H9 (cell line): ENCODE measurements around the gene TCP11X2. TPM values are rescaled to one million over a fixed set of nuclear protein-coding genes. Genes with fewer than 3 reads are reported as not detected.

Experiments used
- DNase-seq: peaks from one replicate; pipeline ENCODE4 v3.0.0-alpha.2; 2017
- H2AFZ ChIP-seq: one replicate; pipeline ENCODE4 v1.6.1; 2013; ENCODE audit warnings: mild to moderate bottlenecking, low read length, control low read depth, moderate library complexity
- H2AK5ac ChIP-seq: 2 replicates; pipeline ENCODE4 v1.6.1; 2013; ENCODE audit warnings: low read length, control low read depth, mixed read lengths; ENCODE audit not compliant: insufficient read length
- H2BK120ac ChIP-seq: one replicate; pipeline ENCODE4 v1.6.1; 2013; ENCODE audit warnings: low read depth, mild to moderate bottlenecking, low read length, control low read depth, inconsistent platforms; ENCODE audit not compliant: poor library complexity, severe bottlenecking
- H2BK12ac ChIP-seq: 2 replicates; pipeline ENCODE4 v1.6.1; 2013; ENCODE audit warnings: low read length, control low read depth, mixed read lengths, low read depth; ENCODE audit not compliant: insufficient read length
- H2BK15ac ChIP-seq: 2 replicates; pipeline ENCODE4 v1.6.1; 2013; ENCODE audit warnings: low read depth, low read length, control low read depth
- H2BK20ac ChIP-seq: one replicate; pipeline ENCODE4 v1.6.1; 2013; ENCODE audit warnings: low read depth, mild to moderate bottlenecking, low read length, control low read depth, inconsistent platforms; ENCODE audit not compliant: poor library complexity, severe bottlenecking
- H2BK5ac ChIP-seq: 2 replicates; pipeline ENCODE4 v1.6.1; 2013; ENCODE audit warnings: low read length, control low read depth, mixed read lengths; ENCODE audit not compliant: insufficient read length
- H3K14ac ChIP-seq: 2 replicates; pipeline ENCODE4 v1.6.1; 2013; ENCODE audit warnings: low read length, control low read depth; ENCODE audit not compliant: insufficient read depth
- H3K18ac ChIP-seq: 2 replicates; pipeline ENCODE4 v1.6.1; 2013; ENCODE audit warnings: low read depth, mild to moderate bottlenecking, mixed read lengths, low read length, control low read depth; ENCODE audit not compliant: insufficient read length
- H3K23ac ChIP-seq: 2 replicates; pipeline ENCODE4 v1.6.1; 2013; ENCODE audit warnings: low read length, control low read depth, mixed read lengths, low read depth; ENCODE audit not compliant: insufficient read length
- H3K23me2 ChIP-seq: 2 replicates; pipeline ENCODE4 v1.6.1; 2013; ENCODE audit warnings: low read depth, mild to moderate bottlenecking, mixed read lengths, low read length, control low read depth; ENCODE audit not compliant: insufficient read length, poor library complexity, severe bottlenecking
- H3K27ac ChIP-seq: 2 replicates; pipeline ENCODE4 v1.5.1; 2013; ENCODE audit warnings: low read length, control low read depth, mixed read lengths, low read depth; ENCODE audit not compliant: insufficient read length
- H3K27me3 ChIP-seq: 2 replicates; pipeline ENCODE4 v1.6.1; 2013; ENCODE audit warnings: low read length, control low read depth, inconsistent platforms; ENCODE audit not compliant: insufficient read depth
- H3K4ac ChIP-seq: 2 replicates; pipeline ENCODE4 v1.6.1; 2013; ENCODE audit warnings: low read depth, mild to moderate bottlenecking, control low read depth, inconsistent platforms, low read length, moderate library complexity
- H3K4me1 ChIP-seq: 2 replicates; pipeline ENCODE4 v1.6.1; 2013; ENCODE audit warnings: low read length, control low read depth, inconsistent platforms; ENCODE audit not compliant: insufficient read depth
- H3K4me2 ChIP-seq: 2 replicates; pipeline ENCODE4 v1.6.1; 2013; ENCODE audit warnings: low read length, control low read depth, mixed read lengths; ENCODE audit not compliant: insufficient read length, insufficient read depth
- H3K56ac ChIP-seq: 2 replicates; pipeline ENCODE4 v1.6.1; 2013; ENCODE audit warnings: low read depth, mild to moderate bottlenecking, mixed read lengths, low read length, control low read depth; ENCODE audit not compliant: insufficient read length
- H3K79me1 ChIP-seq: 2 replicates; pipeline ENCODE4 v1.6.1; 2013; ENCODE audit warnings: low read depth, mild to moderate bottlenecking, moderate library complexity, low read length, control low read depth, inconsistent platforms; ENCODE audit not compliant: insufficient read depth, poor library complexity, severe bottlenecking
- H3K79me2 ChIP-seq: 2 replicates; pipeline ENCODE4 v1.6.1; 2013; ENCODE audit warnings: low read length, control low read depth, inconsistent platforms; ENCODE audit not compliant: insufficient read depth
- H3K9ac ChIP-seq: 2 replicates; pipeline ENCODE4 v1.6.1; 2013; ENCODE audit warnings: low read length, control low read depth, mixed read lengths; ENCODE audit not compliant: insufficient read length; ENCODE audit errors: extremely low read depth
- H3K9me3 ChIP-seq: one replicate; pipeline ENCODE4 v1.6.1; 2013; ENCODE audit warnings: low read depth, low read length, inconsistent platforms; ENCODE audit not compliant: control insufficient read depth
- H3T11ph ChIP-seq: one replicate; pipeline ENCODE4 v1.6.1; 2013; ENCODE audit warnings: mild to moderate bottlenecking, low read length, control low read depth, inconsistent platforms
- H4K20me1 ChIP-seq: one replicate; pipeline ENCODE4 v1.6.1; 2013; ENCODE audit not compliant: control insufficient read depth, insufficient read length, insufficient read depth
- H4K5ac ChIP-seq: 2 replicates; pipeline ENCODE4 v1.6.1; 2013; ENCODE audit warnings: low read depth, mild to moderate bottlenecking, mixed read lengths, low read length, control low read depth; ENCODE audit not compliant: insufficient read length
- H4K8ac ChIP-seq: replicated peaks from 2 replicates; pipeline ENCODE4 v1.6.1; 2013; ENCODE audit warnings: low read length, control low read depth, mixed read lengths, low read depth; ENCODE audit not compliant: insufficient read length
- H4K91ac ChIP-seq: 2 replicates; pipeline ENCODE4 v1.6.1; 2013; ENCODE audit warnings: low read depth, mild to moderate bottlenecking, moderate library complexity, mixed read lengths, low read length, control low read depth; ENCODE audit not compliant: insufficient read length
- H3K27ac Mint-ChIP-seq, 3 experiments: 2 replicates in 2 of 3; 3 replicates in 1 of 3; pipeline ENCODE4 v1.8.0; 2020 to 2021; ENCODE audit warnings: mixed read lengths in 3 of 3, mild to moderate bottlenecking in 1 of 3, moderate library complexity in 1 of 3
- H3K27me3 Mint-ChIP-seq: 2 replicates; pipeline ENCODE4 v1.8.0; 2021; ENCODE audit warnings: low read depth, mild to moderate bottlenecking, moderate library complexity, mixed read lengths
- H3K36me3 Mint-ChIP-seq, 3 experiments: 2 replicates in 2 of 3; 3 replicates in 1 of 3; pipeline ENCODE4 v1.8.0; 2020 to 2021; ENCODE audit warnings: low read depth in 3 of 3, mixed read lengths in 3 of 3; ENCODE audit not compliant: insufficient read depth in 1 of 3
- H3K4me1 Mint-ChIP-seq, 2 experiments: 2 replicates each; pipeline ENCODE4 v1.8.0; 2020; ENCODE audit warnings: mixed read lengths in 2 of 2
- H3K4me3 Mint-ChIP-seq, 2 experiments: 2 replicates in 1 of 2; 3 replicates in 1 of 2; pipeline ENCODE4 v1.8.0; 2020 to 2021; ENCODE audit warnings: mild to moderate bottlenecking in 2 of 2, mixed read lengths in 2 of 2, moderate library complexity in 1 of 2
- H3K9me3 Mint-ChIP-seq, 2 experiments: 2 replicates in 1 of 2; 3 replicates in 1 of 2; pipeline ENCODE4 v1.8.0; 2020; ENCODE audit warnings: mild to moderate bottlenecking in 2 of 2, mixed read lengths in 2 of 2, moderate library complexity in 1 of 2
- WGBS: extraction: QIAGEN DNeasy Blood & Tissue Kit; methylation state at CpG from one replicate; pipeline ENCODE4 v1.1.7; 2013; ENCODE audit warnings: missing lambda C conversion rate, low lambda C conversion rate, mixed read lengths; ENCODE audit not compliant: insufficient read length; ENCODE audit errors: extremely low coverage; 5-methylcytosine and 5-hydroxymethylcytosine counted together
- total RNA-seq: library from RNA; stranded (reverse); gene quantifications from 2 replicates; pipeline ENCODE4 v1.2.1, GENCODE V29; 2021
- TF ChIP-seq, protein P1 (sequence below): fragments of 200-600 bp; sonication (generic); conservative IDR thresholded peaks from 3 replicates; pipeline ENCODE4 v1.8.0; 2021; ENCODE audit warnings: antibody characterized with exemption, mild to moderate bottlenecking

TCP11X2 gene
- total RNA-seq, 1 experiment from 2014 or later: not detected

DNA sequence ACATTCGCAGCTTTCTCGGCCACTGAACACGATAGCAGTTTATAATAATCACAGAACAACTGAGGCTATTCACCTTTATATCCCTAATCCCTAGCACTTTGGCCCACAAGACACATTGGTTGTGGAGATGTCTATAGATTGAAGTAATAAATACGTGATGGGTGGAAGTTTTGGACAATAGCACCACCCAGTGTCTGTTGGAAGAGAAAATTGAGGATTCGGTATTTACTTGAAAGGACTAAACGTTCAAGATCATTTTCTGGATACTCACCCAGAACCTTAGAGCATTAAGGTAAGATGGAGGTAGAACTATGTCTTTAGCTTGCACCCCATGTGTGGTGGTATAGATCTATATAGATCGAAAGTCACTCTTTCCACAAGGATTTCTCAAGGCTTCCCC, 45.7 kb upstream of the TCP11X2 start:
- no peak overlapping the region for H2BK120ac ChIP-seq
- no CpG with 5 or more reads among the region's 7 CpGs for WGBS
- H3K4me1 Mint-ChIP-seq: peaks cover 5 to 11% of the 10 kb centered on the region in 2 experiments; a peak in 3 of 4 replicates
- no peaks in the 10 kb centered on the region for H3K27me3 ChIP-seq
- H3K18ac ChIP-seq: no peak overlapping the region
- no peak overlapping the region for H2AK5ac ChIP-seq
- peaks cover 3% of the 10 kb centered on the region for H3K23me2 ChIP-seq
- no peak for DNase-seq
- no peak overlapping the region for H2BK12ac ChIP-seq
- H3K4me2 ChIP-seq: no peak overlapping the region
- H3K23ac ChIP-seq: no peak overlapping the region
- H3K56ac ChIP-seq: no peak overlapping the region
- H3K9me3 Mint-ChIP-seq: peaks cover 46 to 49% of the 10 kb centered on the region in 2 experiments
- H2BK20ac ChIP-seq: no peak overlapping the region
- H4K91ac ChIP-seq: no peak overlapping the region
- TF ChIP-seq, protein P1, sequence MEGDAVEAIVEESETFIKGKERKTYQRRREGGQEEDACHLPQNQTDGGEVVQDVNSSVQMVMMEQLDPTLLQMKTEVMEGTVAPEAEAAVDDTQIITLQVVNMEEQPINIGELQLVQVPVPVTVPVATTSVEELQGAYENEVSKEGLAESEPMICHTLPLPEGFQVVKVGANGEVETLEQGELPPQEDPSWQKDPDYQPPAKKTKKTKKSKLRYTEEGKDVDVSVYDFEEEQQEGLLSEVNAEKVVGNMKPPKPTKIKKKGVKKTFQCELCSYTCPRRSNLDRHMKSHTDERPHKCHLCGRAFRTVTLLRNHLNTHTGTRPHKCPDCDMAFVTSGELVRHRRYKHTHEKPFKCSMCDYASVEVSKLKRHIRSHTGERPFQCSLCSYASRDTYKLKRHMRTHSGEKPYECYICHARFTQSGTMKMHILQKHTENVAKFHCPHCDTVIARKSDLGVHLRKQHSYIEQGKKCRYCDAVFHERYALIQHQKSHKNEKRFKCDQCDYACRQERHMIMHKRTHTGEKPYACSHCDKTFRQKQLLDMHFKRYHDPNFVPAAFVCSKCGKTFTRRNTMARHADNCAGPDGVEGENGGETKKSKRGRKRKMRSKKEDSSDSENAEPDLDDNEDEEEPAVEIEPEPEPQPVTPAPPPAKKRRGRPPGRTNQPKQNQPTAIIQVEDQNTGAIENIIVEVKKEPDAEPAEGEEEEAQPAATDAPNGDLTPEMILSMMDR: peak; percentile 40; the same call in 2 of the 3 replicates
- H4K20me1 ChIP-seq: no peaks in the 10 kb centered on the region
- no peak overlapping the region for H3K4ac ChIP-seq
- H3K27me3 Mint-ChIP-seq: peaks cover 16% of the 10 kb centered on the region
- H3K79me2 ChIP-seq: no peaks in the 10 kb centered on the region
- H3K27ac ChIP-seq: no peak overlapping the region
- H2BK15ac ChIP-seq: no peak overlapping the region
- H3K4me3 Mint-ChIP-seq: peak overlapping the region in 1 of 2 experiments; percentile 58; a peak in 1 of 5 replicates
- no peak overlapping the region for H3K27ac Mint-ChIP-seq
- no peak overlapping the region for H2BK5ac ChIP-seq
- H3K4me1 ChIP-seq: no peaks in the 10 kb centered on the region
- peaks cover 19% of the 10 kb centered on the region for H3K9me3 ChIP-seq
- H4K8ac ChIP-seq: no peak overlapping the region
- peaks cover 20 to 26% (median 23%) of the 10 kb centered on the region in 3 experiments for H3K36me3 Mint-ChIP-seq
- no peak overlapping the region for H3K14ac ChIP-seq
- H4K5ac ChIP-seq: no peak overlapping the region
- no peaks in the 10 kb centered on the region for H3K79me1 ChIP-seq
- H3T11ph ChIP-seq: no peak overlapping the region
- H3K9ac ChIP-seq: no peak overlapping the region
- no peak overlapping the region for H2AFZ ChIP-seq
